NCI-H2081 (cell line): ENCODE results near the gene ZNF595.
"Not testable (repeated sequence)": the region's sequence is repeated elsewhere in the genome, so short reads cannot be mapped to it uniquely, and the experiment has no call there.

Experiments used
- DNase-seq, 2 experiments: peaks; one replicate each; lab custom pipeline; 2025; lab: John Stamatoyannopoulos, UW

The ZNF595 gene

DNA sequence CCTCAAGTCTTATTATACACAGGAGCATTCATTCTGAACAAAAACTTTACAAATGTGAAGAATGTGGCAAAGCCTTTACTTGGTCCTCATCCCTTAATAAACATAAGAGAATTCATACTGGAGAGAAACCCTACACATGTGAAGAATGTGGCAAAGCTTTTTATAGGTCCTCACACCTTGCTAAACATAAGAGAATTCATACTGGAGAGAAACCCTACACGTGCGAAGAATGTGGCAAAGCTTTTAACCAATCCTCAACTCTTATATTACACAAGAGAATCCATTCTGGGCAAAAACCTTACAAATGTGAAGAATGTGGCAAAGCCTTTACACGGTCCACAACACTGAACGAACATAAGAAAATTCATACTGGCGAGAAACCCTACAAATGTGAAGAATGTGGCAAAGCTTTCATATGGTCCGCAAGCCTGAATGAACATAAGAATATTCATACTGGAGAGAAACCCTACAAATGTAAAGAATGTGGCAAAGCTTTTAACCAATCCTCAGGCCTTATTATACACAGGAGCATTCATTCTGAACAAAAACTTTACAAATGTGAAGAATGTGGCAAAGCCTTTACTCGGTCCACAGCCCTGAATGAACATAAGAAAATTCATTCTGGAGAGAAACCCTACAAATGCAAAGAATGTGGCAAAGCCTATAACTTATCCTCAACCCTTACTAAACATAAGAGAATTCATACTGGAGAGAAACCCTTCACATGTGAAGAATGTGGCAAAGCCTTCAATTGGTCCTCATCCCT lies 33.6 kb downstream of the ZNF595 start:
- not testable (repeated sequence) for DNase-seq

DNA sequence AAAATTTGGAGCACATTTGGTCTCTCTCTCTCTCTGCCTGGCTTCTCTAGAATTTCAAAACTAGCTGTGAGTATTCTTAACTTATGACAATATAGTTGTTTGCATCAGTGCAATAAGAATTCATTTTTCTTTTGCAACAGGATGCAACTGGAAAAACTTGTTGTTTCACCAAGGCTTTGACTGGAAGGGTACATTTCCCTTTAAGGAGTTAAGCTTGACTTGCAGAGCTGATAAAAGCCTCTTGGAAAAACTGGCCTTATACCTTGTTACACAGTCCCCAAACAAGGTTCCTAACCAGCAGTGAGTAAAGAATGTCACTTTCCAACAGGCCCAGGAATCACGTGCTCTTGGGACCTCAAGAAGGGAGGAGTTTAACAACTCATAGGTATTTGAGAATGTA lies 45.3 kb downstream of the ZNF595 start:
- DNase-seq = no peak

DNA sequence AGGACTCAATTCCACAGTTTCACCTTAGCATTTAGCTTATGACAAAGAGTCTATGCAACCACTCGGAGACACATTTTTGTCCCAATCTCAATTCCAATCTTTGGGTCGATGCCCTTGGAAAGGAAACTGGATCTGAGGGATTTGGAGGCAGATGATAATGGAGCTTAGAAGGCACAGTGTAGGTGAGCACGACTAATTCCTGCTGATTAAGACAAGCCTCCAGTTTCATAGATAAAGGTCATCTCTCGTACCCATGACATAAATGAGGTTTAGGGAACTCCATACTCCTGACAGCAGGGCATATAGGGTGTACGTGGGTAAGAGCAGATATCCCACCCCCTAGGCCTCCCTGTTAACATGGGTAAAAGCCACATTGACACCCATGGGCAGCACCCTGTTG lies 46.7 kb downstream of the ZNF595 start:
- DNase-seq = no peak

DNA sequence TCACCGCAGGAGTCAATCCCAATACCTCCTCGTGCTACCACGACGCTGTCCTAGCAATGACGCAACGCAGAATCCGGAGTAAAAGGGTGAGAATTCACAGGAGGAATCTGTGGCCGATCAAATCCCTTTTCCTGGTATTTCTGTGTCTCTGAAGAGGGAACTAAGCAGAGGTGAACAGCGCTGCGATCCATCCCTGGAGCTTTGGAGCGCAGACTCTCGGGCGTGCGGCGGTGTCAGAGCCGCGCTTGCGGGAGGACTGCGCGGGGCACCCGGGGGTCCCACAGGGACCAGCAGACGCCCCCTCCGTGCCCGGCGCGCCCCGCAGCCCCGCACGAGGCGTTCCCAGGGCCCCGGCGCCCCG lies 53.9 kb downstream of the ZNF595 start:
- DNase-seq = no peak

DNA sequence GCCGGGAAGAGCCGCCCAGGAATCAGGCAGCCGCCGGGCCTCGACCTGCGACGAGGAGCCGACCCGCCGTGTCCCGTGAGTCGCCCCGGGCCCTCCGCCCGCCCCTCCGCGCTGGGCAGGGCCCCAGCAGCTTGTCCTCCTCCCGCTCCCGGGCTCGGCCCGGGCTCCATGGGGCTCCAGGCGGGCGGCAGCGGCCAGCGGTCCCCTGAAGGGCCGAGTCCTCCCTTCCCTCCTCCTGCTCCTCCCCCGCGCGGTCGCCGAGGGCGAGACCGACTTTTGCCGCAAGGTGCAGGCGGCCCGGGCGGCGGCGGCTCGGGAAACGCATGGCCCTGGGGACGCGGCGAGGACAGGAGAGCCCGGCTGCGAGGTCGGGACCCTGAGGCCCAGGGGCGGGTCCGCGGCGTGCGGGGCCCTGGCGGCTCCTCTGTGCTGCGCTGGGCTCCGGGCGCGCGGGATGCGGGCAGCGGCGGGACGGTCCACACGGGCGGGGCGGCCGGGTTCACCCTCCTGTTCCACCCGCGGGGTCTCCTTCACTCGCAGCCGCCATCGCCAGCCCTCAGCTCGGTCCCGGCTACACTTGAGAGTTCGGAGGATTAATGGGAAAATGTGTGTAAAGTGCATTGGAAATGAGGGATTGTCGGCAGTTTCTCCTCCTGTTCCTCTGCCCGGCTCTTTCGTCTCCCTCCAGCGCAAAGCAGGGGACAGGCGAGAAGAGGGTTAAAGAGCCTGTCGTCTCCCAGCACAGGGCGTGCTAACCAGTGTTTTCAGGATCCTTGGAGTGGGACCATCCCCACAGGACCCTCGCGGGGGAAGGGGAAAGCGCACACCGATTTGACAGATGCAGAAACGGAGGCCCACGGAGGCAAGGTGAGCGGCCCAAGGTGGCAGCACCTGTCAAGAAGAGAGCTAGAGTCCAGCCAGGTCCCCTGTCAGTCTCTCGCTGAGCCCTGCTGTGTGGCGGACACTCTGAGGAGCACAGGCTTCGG lies 54.6 kb downstream of the ZNF595 start:
- DNase-seq = no peak

DNA sequence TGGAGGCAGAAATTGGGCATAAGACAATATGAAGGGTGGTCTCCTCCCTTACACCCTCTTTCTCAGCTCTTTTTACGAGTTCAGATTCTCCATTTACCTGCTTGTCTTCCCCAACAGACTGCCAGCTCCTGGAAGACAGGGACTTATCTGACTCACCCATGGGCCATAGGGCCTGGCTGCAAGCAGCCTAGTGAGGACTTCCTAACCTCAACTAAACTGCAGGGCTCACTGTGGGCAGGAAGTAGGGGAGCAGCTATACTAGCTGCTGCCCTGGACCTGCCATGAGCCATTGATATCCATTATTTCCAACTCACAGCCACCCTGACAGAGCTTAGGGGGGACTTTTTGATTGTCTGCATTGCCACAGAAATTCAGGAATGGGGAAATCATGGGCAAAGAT lies 59.6 kb downstream of the ZNF595 start:
- no peak for DNase-seq

DNA sequence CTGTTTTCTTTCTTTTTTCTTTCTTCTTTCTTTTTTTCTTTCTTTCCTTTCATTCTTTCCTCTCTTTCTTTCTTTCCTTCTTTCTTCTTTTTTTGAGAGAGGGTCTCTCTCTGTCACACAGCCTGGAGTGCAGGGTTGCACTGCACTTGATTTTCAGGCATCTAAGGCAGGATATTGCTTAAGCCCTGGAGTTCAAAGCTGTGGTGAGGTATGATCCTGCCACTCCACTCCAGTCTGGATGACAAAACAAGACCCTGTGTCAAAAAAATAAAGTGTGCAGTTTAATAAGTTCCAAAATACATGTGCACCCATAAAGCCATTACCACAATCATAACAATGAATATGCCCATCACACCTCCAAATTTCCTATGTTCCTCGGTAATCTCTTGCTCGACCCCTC lies 60.6 kb downstream of the ZNF595 start:
- DNase-seq = no peak

DNA sequence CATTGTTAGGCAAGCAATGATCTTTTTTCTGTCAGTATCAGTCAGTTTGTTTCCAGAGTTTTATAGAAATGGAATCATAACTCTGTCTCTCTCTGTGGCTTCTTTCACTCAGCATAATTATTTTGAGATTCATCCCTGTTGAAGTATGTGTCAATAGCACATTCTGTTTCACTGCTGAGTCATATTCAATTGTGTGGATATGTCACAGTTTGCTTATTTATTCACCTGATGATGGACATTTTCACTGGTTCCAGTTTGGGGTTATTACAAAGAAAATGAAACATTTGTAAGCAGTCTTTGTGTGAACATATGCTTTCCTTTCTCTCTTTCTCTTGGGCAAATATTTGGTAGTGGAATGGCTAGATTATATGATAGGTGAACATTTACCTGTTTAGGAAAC lies 61.0 kb downstream of the ZNF595 start:
- DNase-seq = no peak

DNA sequence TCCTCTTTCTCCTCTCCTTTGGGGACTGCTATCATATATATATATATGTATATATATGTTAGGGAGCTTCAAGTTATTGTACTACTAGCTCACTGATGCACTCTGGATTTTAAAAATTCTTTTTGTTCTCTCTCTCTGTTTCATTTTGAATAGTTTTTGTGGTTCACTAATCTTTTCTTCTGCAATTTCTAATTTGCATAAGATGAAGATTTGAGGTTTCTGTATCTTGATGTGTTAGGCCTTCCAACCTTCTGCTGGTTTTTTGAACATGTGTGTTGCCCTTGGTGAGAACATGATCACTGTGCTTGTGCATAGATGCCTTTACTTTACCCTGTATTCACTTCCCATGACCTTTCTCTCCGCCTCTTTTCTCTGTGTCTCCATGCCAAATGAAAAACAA lies 63.4 kb downstream of the ZNF595 start:
- DNase-seq = no peak

DNA sequence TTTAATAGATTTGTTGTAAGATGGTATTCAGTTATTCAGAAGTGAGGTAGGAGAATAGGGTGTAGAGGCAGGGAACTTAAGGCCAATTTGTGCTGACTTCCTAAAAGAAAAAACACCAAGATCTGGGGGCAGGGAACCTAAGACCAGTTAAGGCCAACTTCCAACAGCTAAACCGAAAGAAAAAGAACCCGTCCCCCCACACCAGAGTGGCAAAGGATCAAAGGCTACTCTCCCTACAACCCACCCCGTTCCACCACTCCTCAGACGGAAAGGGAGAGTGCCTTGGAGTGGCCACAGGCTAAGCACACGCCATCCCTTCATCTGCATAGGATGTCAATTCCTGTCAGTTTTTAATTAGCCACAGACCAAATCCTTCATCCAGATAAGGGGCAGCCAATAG lies 67.5 kb downstream of the ZNF595 start:
- no peak for DNase-seq

DNA sequence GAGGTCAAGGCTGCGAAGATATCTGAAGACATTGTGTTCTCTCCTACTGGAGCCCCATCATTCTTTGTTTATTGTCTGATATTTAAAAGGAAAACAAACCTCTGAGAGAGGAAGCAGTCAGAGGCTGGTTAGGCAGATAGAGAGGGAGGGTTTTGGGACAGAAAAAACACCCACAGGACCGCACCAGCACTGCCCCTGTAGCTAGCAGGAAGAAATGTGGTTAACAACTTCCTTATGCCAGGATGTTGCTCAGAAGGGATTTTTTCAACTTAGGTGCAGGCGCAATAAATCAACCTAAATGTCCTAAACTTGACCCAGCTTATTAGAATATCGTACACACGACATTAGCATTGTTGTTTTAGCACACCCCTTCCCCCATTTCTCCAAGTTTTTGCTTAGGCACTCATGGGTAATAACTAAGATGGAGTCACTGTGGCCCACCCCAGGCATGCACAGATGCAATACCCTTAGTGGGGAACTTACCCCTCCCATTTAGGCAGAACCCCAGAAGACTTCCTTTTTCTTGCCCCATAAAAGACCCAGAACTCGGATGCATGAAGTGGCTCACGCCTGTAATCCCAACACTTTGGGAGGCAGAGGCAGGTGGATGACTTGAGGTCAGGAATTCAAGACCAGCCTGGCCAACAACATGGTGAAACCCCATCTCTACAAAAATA lies 68.4 kb downstream of the ZNF595 start:
- no peak for DNase-seq

DNA sequence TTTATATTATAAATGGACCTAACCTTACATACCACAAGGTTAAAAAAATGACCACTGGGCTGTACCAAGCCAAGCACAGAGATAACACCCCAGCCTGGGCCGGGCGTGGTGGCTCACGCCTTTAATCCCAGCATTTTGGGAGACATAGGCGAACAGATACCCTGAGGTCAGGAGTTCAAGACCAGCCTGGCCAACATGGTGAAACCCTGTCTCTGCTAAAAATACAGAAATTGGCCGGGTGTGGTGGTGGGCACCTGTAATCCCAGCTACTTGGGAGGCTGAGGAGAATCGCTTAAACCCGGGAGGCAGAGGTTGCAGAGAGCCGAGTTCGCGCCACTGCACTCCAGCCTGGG lies 70.8 kb downstream of the ZNF595 start:
- DNase-seq = not testable (repeated sequence)

DNA sequence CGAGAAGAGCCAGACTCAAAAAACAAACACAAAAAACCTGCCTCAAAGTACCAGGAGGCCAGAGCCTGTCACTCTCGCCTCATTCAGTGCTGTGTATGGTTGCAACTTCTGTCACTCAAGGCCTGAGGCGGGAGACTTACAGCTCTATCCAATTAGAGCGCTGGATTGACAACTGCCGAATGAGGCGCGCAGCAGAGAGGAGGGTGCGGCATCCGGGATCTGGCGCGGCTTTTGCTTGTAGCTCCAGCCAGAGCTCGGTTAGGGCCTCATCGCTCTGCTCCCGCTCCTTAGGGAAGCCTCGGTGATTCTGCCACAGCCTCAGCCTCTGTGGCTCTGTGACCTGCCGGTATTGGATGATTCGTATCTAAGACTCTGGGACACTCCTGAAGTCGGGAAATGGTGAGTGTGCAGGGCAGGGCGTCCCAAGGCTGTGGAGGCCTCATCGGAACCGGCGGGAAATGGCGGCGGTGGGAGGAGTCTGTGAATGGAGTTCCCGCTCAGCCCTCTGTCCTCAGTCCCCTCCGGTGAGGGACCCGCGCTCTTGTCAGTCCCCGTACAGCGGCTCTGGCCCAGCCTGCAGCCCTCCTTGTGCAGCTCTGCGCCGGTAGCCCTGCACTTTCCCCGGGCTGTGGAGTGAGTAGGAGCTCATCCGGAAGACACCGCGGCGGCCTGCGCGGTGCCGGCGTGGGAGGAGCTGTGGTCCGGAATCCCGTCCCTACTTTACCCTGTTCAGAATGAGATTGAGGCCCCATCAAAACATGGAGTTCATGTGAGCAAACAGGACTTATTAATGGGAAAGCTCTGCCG lies 71.4 kb downstream of the ZNF595 start, which contains the start of gene ZNF718:
Gene ZNF718, plus strand, starts transcription at position 227 of the 807 bp plus-strand sequence. Its CDS starts 170 bp downstream, at position 397.
- peak; percentile 97 to 99 for DNase-seq

DNA sequence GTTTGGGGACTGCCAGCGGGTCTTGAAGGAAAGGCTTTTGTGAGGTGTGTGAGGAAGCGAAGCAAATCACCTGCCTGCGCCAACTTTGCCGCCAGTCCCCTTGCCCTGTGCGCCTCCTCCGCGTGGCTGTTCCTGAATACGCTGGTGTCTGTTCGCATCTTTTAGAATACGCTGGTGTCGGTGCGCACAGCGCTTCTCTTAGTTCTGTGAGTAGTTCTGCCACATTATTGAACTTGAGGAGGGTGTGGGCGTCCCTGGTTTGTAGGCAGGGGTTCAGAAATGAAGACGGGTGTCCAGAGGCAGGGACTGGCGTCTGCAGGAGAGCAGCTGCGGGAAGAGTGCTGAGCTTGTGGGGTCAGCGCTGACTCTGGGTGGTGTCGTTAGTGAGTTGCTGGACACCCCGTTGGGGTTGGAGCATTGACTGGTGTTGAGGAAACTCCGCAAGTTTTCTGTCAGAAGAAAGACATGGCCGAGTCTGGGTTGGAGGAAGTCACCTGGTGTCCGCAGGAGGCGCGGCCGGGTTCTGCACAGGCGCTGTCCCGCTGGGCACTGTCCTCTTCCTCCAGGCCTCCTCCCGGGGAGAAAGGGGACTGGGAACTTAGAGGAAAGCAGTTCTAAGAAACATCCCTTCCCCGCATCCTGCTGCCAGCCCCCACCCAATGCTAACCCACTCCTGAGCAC lies 72.1 kb downstream of the ZNF595 start:
- DNase-seq = peak; percentile 61 to 76

DNA sequence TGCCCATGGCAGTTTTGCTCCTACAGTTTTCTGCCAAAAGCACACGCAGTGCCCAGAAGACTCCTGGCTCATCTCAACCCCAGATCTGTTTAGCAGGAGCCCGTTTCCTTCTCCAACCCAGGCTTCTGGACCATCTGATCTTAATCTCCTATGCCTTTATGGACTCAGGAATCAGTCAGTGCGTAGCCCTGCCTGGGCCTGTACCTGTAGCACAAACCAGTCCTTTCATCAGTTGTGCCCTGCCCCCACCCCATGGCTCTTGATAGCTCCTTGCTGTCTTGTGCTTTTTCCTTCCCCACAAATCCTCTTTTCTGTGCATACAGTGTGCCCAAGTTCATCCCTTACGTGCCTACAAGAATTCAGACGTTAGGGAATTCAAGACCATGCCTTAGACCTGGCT lies 72.7 kb downstream of the ZNF595 start:
- DNase-seq = peak; percentile 3 to 47

DNA sequence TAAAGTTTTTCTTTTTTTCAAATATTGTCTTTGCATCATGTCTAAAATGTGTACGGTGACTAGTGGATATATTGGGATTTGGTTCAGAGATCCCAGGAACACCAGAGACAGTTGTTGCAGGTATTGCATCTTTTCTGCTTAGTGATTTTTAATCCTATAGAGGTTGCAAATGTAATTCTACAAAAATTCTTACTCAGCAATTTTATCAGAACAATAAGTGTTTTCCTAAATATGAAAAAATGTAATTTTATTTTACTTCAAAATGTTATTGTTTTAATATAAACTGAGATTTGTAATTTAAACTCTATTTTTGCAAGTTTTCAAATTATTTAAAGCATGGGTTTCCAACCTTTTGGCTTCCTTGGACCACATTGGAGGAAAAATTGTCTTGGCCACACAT lies 79.4 kb downstream of the ZNF595 start:
- no peak for DNase-seq
